ENCODE data around the gene TMEM51. TPM values are rescaled to one million over a fixed set of nuclear protein-coding genes. Genes with fewer than 3 reads are reported as not detected.
A peak's percentile ranks its signal among the peaks of the same experiment; 100 is the strongest.
"Not testable (repeated sequence)": the region's sequence is repeated elsewhere in the genome, so short reads cannot be mapped to it uniquely, and the experiment has no call there.

The TMEM51 gene
- total RNA-seq, 2 donors from 2014 or later = 4.3 to 6.4 TPM

GRCh38 chr1:15124362-15125100 is 29.0 kb upstream of the TMEM51 start:
- DNase-seq (ENCODE audit: low spot score) = peak; percentile 68
- intact Hi-C loops (cut with DNase I) = loop anchor here in 1 of 2 donors (5.0 kb wide), 1 partner anchor 148 kb away; no protein-coding TSS in a partner anchor

DNA sequence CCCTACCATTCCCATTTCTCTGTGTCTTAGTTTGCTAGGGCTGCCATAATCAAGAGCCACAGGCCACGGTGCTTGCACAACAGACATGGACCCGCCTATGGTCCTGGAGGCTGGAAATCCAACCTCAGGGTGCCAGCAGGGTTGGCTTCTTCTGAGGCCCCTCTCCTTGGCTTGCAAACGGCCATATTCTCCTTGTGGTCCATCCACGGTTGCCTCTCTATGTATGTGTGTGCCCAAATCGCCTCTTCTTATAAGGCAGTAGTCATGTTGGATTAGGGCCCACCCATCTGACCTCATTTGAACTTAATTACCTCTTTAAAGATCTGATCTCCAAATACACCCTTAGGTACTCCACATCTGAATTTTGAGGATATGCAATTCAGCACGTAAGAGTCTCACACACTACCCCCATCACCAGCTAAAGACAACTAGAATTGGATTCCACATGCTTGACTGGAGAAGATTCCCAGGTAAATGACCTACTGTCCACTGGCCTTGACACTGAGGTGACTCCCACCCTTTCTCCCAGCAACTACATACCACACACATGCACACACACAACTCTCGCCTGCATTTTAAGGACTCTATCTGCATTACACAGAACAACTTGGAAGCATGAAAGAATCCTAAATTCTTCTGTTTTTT is 28.3 kb upstream of the TMEM51 start:
- DNase-seq (ENCODE audit: low spot score) = peak; percentile 2
- intact Hi-C loops (cut with DNase I) = loop anchor here in 1 of 2 donors (5.0 kb wide), 1 partner anchor 147 kb away; no protein-coding TSS in a partner anchor

GRCh38 chr1:15128077-15128476 is 25.5 kb upstream of the TMEM51 start:
- DNase-seq (ENCODE audit: low spot score) = no peak
- intact Hi-C loops (cut with DNase I) = loop anchor here in 1 of 2 donors (5.0 kb wide), 1 partner anchor 144 kb away; no protein-coding TSS in a partner anchor

DNA sequence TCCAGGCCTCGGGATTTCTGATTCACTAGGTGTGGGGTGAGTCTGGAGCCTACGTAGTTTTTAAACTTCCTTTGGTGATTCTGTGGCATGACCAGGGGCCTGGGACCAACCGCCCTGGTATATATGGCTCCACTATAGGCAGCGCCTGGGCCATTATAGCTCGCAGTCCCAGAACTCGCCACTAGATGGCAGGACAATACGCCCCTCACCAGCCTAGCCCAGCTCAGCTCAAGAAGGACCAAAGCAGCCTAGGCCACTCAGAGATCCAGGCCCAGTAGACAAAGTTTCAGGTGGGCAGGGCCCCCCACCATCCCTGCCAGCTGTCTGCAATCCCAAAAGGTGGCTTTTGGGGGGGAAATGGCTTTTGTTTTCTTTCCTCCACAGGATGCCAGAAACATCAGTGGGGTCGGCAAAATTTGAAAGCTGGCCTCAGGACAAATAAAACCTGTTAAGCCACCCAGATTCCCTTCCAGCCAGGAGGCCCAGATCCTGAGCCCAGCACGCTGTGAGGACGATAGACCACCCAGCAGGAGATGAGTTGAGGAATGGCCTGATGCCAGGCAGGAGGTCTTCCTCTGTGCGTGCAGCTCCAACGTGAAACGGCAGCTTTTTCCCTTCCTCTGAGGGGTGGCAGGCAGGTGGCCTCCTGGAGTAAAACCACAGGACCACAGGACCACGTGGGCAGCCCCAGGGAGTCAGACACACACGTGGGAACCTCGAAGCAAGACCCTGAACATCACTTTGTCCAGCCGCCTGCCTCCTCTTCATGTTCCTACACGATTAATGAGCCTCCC is 24.8 kb upstream of the TMEM51 start:
- peak; percentile 87 for DNase-seq (ENCODE audit: low spot score)
- intact Hi-C loops (cut with DNase I) = loop anchor here in 1 of 2 donors (5.0 kb wide), 1 partner anchor 144 kb away; no protein-coding TSS in a partner anchor

GRCh38 chr1:15129944-15130343 is 23.6 kb upstream of the TMEM51 start:
- DNase-seq (ENCODE audit: low spot score) = no peak
- intact Hi-C loops (cut with DNase I) = loop anchor here in 1 of 2 donors (5.0 kb wide), 1 partner anchor 142 kb away; no protein-coding TSS in a partner anchor

DNA sequence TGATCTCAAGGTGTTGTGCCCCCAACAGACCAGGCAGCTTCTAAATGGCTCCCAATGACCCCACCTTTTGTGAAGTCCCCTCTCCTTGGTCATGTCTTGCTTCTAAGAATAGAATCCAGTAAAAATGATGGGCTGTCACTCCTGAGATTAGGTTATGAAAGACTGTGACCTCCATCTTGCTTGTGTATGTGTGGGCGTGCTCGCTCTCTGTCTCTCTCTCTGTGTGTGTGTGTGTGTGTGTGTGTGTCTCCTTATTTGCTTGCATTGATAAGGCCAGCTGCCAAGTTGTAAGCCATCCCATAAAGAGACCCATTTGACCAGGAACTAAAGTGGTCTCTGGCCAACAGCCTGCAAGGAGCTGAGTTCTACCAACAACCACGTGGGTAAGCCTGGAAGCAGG is 22.9 kb upstream of the TMEM51 start:
- intact Hi-C loops (cut with DNase I) = no loop called here
- DNase-seq (ENCODE audit: low spot score) = no peak

- intact Hi-C loops (cut with DNase I) = no loop called here
- no peak for DNase-seq (ENCODE audit: low spot score)
Measured at GRCh38 chr1:15132965-15133364, 20.6 kb upstream of the TMEM51 start.

GRCh38 chr1:15134285-15134684 is 19.3 kb upstream of the TMEM51 start:
- DNase-seq (ENCODE audit: low spot score) = peak; percentile 17
- intact Hi-C loops (cut with DNase I) = no loop called here

GRCh38 chr1:15135604-15136003 is 17.9 kb upstream of the TMEM51 start:
- intact Hi-C loops (cut with DNase I); DNase-seq (ENCODE audit: low spot score): not testable (repeated sequence)

GRCh38 chr1:15137809-15138208 is 15.7 kb upstream of the TMEM51 start:
- intact Hi-C loops (cut with DNase I) = no loop called here
- DNase-seq (ENCODE audit: low spot score) = no peak

GRCh38 chr1:15139654-15140350 is 13.7 kb upstream of the TMEM51 start:
- intact Hi-C loops (cut with DNase I) = loop anchor here in 1 of 2 donors (10.0 kb wide), 1 partner anchor 135 kb away; no protein-coding TSS in a partner anchor

DNA sequence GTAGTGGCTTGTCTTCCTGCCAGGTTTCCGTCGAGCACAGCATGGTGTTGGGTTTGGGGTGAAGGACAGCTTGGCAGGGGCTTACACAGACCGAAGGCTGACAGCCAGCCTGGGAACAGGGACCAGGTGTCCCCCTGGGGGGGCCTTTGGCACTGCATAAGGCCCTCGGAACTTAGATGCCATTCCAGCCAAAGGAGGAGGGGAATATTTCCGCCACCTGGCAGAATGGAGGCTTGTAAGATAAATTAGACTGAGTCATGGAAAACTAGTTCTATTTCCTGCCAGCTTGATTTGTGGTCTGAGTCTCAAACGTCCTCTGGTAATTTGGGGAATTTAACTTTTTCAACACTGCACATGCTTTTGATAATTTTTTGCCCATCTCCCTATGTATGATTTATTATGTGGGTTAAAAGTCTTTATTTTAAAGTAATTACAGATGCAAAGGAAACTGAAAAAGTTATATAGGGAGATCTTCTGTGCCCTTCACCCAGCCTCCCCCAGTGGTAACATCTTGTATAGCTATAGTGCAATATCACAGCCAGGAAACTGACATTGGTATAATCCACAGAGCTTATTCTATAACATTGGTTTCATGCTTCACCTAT is 11.5 kb upstream of the TMEM51 start:
- no peak for DNase-seq (ENCODE audit: low spot score)
- intact Hi-C loops (cut with DNase I) = loop anchor here in 1 of 2 donors (10.0 kb wide), 1 partner anchor 133 kb away; no protein-coding TSS in a partner anchor

More at GRCh38 chr1:15139654-15140350, 13.7 kb upstream of the TMEM51 start:
- no peak for DNase-seq (ENCODE audit: low spot score)

DNA sequence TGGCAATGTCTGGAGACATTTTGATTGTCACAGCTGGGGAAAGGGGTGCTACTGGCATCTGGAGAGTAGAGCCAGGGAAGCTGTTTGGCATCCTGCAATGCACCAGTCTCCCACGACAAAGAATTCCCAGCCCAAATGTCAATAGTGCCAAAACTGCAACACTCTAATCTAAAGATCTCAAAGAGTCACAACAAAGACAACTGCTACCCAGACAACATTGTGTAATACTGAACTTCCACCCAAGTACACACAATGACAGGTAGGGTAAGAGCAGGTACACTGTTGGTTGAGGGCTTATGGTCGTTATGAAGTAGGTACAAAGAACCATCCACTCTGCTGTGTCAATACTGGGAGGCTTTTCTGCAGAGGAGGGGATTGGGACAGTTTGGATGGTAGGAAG is 8.2 kb upstream of the TMEM51 start:
- intact Hi-C loops (cut with DNase I) = loop anchor here in 1 of 2 donors (10.0 kb wide), 1 partner anchor 129 kb away; no protein-coding TSS in a partner anchor
- DNase-seq (ENCODE audit: low spot score) = no peak

- DNase-seq (ENCODE audit: low spot score) = peak; percentile 3
- intact Hi-C loops (cut with DNase I) = loop anchor here in 1 of 2 donors (10.0 kb wide), 1 partner anchor 129 kb away; no protein-coding TSS in a partner anchor
Measured at GRCh38 chr1:15146142-15146680, 7.3 kb upstream of the TMEM51 start.

DNA sequence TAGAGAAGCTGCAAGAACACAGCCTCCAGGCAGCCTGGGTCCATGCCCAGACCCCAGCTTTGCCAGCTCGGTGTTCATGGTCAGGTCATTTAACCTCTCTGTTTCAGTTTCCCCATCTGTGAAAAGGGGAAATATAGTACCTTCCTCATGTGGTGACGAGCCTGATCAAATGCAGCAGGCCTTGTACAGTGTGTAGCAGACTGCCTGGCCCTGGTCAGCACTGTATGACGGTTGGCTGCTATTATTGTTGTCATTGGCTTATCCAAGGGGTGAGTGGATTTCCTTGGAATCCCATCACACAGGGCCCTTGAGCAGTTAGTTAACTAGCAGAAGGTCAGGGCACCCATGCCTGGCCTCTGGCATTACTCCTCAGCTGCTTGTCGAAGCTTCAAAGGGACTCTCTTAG is 6.6 kb upstream of the TMEM51 start:
- intact Hi-C loops (cut with DNase I) = loop anchor here in 1 of 2 donors (10.0 kb wide), 1 partner anchor 128 kb away; no protein-coding TSS in a partner anchor
- no peak for DNase-seq (ENCODE audit: low spot score)

- intact Hi-C loops (cut with DNase I) = loop anchor here in 1 of 2 donors (10.0 kb wide), 1 partner anchor 127 kb away; no protein-coding TSS in a partner anchor
- DNase-seq (ENCODE audit: low spot score) = no peak
Measured at GRCh38 chr1:15148004-15148403, 5.5 kb upstream of the TMEM51 start.

- no peak for DNase-seq (ENCODE audit: low spot score)
- intact Hi-C loops (cut with DNase I) = loop anchor here in 1 of 2 donors (10.0 kb wide), 1 partner anchor 126 kb away; no protein-coding TSS in a partner anchor
Measured at GRCh38 chr1:15148475-15148874, 5.1 kb upstream of the TMEM51 start.

DNA sequence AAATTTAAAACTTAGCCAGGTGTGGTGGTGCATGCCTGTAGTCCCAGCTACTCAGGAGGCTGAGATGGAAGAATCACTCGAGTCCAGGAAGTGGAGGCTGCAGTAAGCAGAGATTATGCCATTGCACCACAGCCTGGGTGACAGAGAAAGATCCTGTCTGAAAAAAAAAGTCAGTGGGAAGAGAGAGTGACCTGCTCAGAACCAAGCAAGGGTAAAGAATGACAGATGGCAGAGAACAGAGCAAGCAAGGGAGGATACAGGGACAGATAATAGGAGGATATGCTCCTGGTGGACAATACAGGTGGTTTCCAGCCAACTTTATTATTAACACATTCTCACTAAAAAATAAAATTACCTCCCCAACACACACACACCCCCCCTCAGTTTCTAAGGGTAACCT is 4.6 kb upstream of the TMEM51 start:
- intact Hi-C loops (cut with DNase I) = loop anchor here in 1 of 2 donors (10.0 kb wide), 1 partner anchor 126 kb away; no protein-coding TSS in a partner anchor
- DNase-seq (ENCODE audit: low spot score) = no peak
